Keratinocyte (primary cell): ENCODE results near the gene TPD52L1. TPM values are rescaled to one million over a fixed set of nuclear protein-coding genes. Genes with fewer than 3 reads are reported as not detected.

Experiments used
- DNase-seq: peaks from one replicate; pipeline ENCODE4 v3.0.0-alpha.2; 2011; ENCODE audit warnings: low read depth, missing footprints, low spot score
- FAIRE-seq: peaks from 2 replicates; lab custom pipeline; 2011; peaks lifted over from hg19 to GRCh38; lab: Jason Lieb, UNC
- H2AFZ ChIP-seq: 2 replicates; pipeline ENCODE4 v1.6.0; 2012; ENCODE audit warnings: low read length, control low read depth, inconsistent platforms; ENCODE audit not compliant: control insufficient read depth
- H3K27ac ChIP-seq: 2 replicates; pipeline ENCODE4 v1.5.1; 2011; ENCODE audit warnings: low read length; ENCODE audit not compliant: control insufficient read depth, insufficient read depth
- H3K27me3 ChIP-seq: 3 replicates; pipeline ENCODE4 v1.6.0; 2011; ENCODE audit warnings: low read length; ENCODE audit not compliant: control insufficient read depth, insufficient read depth; ENCODE audit errors: extremely low read depth
- H3K36me3 ChIP-seq, 2 experiments: 2 replicates in 1 of 2; 3 replicates in 1 of 2; pipeline ENCODE4 v1.5.1; 2011; ENCODE audit warnings: low read length in 2 of 2, mild to moderate bottlenecking in 1 of 2; ENCODE audit not compliant: control insufficient read depth in 2 of 2, insufficient read depth in 2 of 2; ENCODE audit errors: extremely low read depth in 1 of 2
- H3K4me1 ChIP-seq: 3 replicates; pipeline ENCODE4 v1.5.1; 2011; ENCODE audit warnings: low read length; ENCODE audit not compliant: control insufficient read depth, insufficient read depth; ENCODE audit errors: extremely low read depth
- H3K4me2 ChIP-seq: 3 replicates; pipeline ENCODE4 v1.6.0; 2011; ENCODE audit warnings: low read depth, low read length; ENCODE audit not compliant: control insufficient read depth, insufficient read depth; ENCODE audit errors: extremely low read depth
- H3K4me3 ChIP-seq, 3 experiments: fragments of 200-600 bp in 1 of 3; sonication (generic) in 1 of 3; 2 replicates in 2 of 3; 3 replicates in 1 of 3; pipeline ENCODE4 v1.5.1; 2011 to 2016; ENCODE audit warnings: low read length in 3 of 3, mild to moderate bottlenecking in 3 of 3, control low read depth in 2 of 3, inconsistent platforms in 1 of 3, low read depth in 1 of 3, mixed read lengths in 1 of 3, mixed run types in 1 of 3, moderate library complexity in 1 of 3; ENCODE audit not compliant: control insufficient read depth in 2 of 3, insufficient read depth in 2 of 3; ENCODE audit errors: extremely low read depth in 1 of 3
- H3K79me2 ChIP-seq: 2 replicates; pipeline ENCODE4 v1.6.0; 2012; ENCODE audit warnings: low read length; ENCODE audit not compliant: control insufficient read depth, insufficient read depth
- H3K9ac ChIP-seq: 3 replicates; pipeline ENCODE4 v1.6.0; 2011; ENCODE audit warnings: low read length; ENCODE audit not compliant: control insufficient read depth, insufficient read depth; ENCODE audit errors: extremely low read depth
- H3K9me1 ChIP-seq: 3 replicates; pipeline ENCODE4 v1.6.0; 2011; ENCODE audit warnings: low read length; ENCODE audit not compliant: control insufficient read depth, insufficient read depth; ENCODE audit errors: extremely low read depth
- H3K9me3 ChIP-seq: 2 replicates; pipeline ENCODE4 v1.5.1; 2012; ENCODE audit warnings: low read depth, low read length; ENCODE audit not compliant: control insufficient read depth
- H4K20me1 ChIP-seq: 3 replicates; pipeline ENCODE4 v1.6.0; 2011; ENCODE audit warnings: low read length; ENCODE audit not compliant: control insufficient read depth, insufficient read depth; ENCODE audit errors: extremely low read depth
- CTCF ChIP-seq, 3 experiments: IDR thresholded peaks in 1 of 3; conservative IDR thresholded peaks in 1 of 3; optimal IDR thresholded peaks in 1 of 3; 2 replicates in 2 of 3; 3 replicates in 1 of 3; pipeline versions ENCODE3 to v1.5.1; 2011; ENCODE audit warnings: low read length in 3 of 3, mild to moderate bottlenecking in 3 of 3, moderate library complexity in 2 of 3, control low read depth in 1 of 3, inconsistent platforms in 1 of 3; ENCODE audit not compliant: insufficient read depth in 2 of 3; ENCODE audit errors: extremely low read depth in 1 of 3
- EZH2 ChIP-seq: IDR thresholded peaks from one replicate; pipeline ENCODE4 v1.6.1; 2012; ENCODE audit warnings: inconsistent platforms, mild to moderate bottlenecking, low read length, moderate library complexity
- dilution Hi-C: fragments of 300-500 bp; cut with MboI; formaldehyde crosslinking; loops from one replicate; pipeline ENCODE4 v1.7.0; 2020; ENCODE audit warnings: low sequenced_read_pairs; ENCODE audit not compliant: extremely low pct_ligation_motif_present
- polyA plus RNA-seq, 5 experiments: library from polyadenylated mRNA; depleted of rRNA in 3 of 5; stranded (reverse) in 3 of 5; stranded (forward) in 1 of 5; unstranded in 1 of 5; fragments of >200 nt; gene quantifications; 1 replicate in 1 of 5; 2 replicates in 3 of 5; 3 replicates in 1 of 5; pipeline versions ENCODE4 v1.2.1 to v1.2.3, GENCODE V29; 2011 to 2012; ENCODE audit warnings: missing spikeins in 2 of 5, low read depth in 1 of 5, low replicate concordance in 1 of 5

The TPD52L1 gene
- polyA plus RNA-seq, 1 donor (not counting 4 experiments of a cell fraction or from before 2014, with no cell fraction given): 135 TPM

DNA sequence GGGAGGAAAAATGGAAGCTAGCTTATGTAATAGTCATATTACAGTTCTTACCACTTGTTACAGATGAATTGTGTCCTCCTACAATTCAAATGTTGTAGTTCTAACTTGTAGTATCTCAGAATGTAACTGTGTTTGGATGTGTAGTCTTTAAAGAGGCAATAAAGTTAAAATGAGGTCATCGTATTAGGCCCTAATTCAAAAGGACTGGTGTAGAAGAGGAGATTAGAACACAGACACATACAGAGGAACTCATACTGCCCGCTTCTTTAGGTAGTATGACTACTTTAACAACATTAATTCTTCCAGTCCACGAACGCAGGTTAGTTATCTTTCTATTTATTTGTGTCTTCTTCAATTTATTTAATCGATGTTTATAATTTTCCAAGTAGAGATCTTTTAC is 46.5 kb upstream of the TPD52L1 start:
- no peak overlapping the region for H3K9ac ChIP-seq
- H3K4me1 ChIP-seq: peaks cover 32% of the 10 kb centered on the region
- no peak for DNase-seq
- no peaks in the 10 kb centered on the region for H3K36me3 ChIP-seq
- H3K79me2 ChIP-seq: no peaks in the 10 kb centered on the region
- TF ChIP-seq EZH2 (no peak), CTCF (optimal IDR thresholded peaks at IDR 0.05 in 1 of 3, IDR thresholded peaks at IDR 0.05 in 1 of 3, conservative IDR thresholded peaks at IDR 0.05 in 1 of 3; ENCODE audit: extremely low read depth in 1 of 3, insufficient read depth in 2 of 3, low read length in 3 of 3) (no peak)
- no peak for FAIRE-seq
- no peaks in the 10 kb centered on the region for H4K20me1 ChIP-seq
- no peak overlapping the region for H3K4me2 ChIP-seq
- H3K4me3 ChIP-seq: no peak overlapping the region
- dilution Hi-C loops: no loop called here
- peaks cover 5% of the 10 kb centered on the region for H3K9me3 ChIP-seq
- no peak overlapping the region for H3K27ac ChIP-seq
- H3K27me3 ChIP-seq: no peaks in the 10 kb centered on the region
- H2AFZ ChIP-seq: no peak overlapping the region
- H3K9me1 ChIP-seq: no peaks in the 10 kb centered on the region

DNA sequence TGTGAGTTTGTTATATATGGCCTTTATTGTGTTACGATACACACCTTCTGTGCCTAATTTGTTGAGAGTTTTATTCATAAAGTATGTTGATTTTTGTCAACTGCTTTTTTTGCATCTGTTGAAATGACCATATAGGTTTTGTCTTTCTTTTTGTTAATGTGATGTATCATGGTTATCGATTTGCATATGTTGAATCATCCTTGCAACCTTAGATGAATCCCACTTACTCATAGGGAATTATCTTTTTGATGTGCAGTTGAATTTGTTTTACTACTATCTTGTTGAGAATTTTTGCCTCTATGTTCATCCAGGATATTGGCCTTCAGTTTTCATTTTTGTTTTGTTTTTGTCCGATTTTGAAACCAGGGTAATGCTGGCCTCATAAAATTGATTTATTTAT is 45.7 kb upstream of the TPD52L1 start:
- H3K4me1 ChIP-seq: peaks cover 23% of the 10 kb centered on the region
- DNase-seq: no peak
- dilution Hi-C loops: no loop called here

More for the DNA sequence above, 45.7 kb upstream of the TPD52L1 start:
- Histone ChIP-seq H3K9me1 (no peaks in the 10 kb centered on the region), H3K36me3 (no peaks in the 10 kb centered on the region), H4K20me1 (no peaks in the 10 kb centered on the region), H3K27me3 (no peaks in the 10 kb centered on the region), H3K27ac (no peak overlapping the region), H2AFZ (no peak overlapping the region), H3K4me3 (no peak overlapping the region), H3K4me2 (no peak overlapping the region), H3K79me2 (no peaks in the 10 kb centered on the region), H3K9me3 (peaks cover 8% of the 10 kb centered on the region), H3K9ac (no peak overlapping the region)
- TF ChIP-seq CTCF (optimal IDR thresholded peaks at IDR 0.05 in 1 of 3, IDR thresholded peaks at IDR 0.05 in 1 of 3, conservative IDR thresholded peaks at IDR 0.05 in 1 of 3; ENCODE audit: extremely low read depth in 1 of 3, insufficient read depth in 2 of 3, low read length in 3 of 3) (no peak), EZH2 (no peak)
- peak; percentile 5 for FAIRE-seq
